Osteocyte (in vitro differentiated cells): ENCODE measurements around the gene RP9. TPM values are rescaled to one million over a fixed set of nuclear protein-coding genes. Genes with fewer than 3 reads are reported as not detected.
A peak's percentile ranks its signal among the peaks of the same experiment; 100 is the strongest.

Source experiments
- DNase-seq: peaks from one replicate; pipeline ENCODE4 v3.0.0; 2021; ENCODE audit warnings: mixed read lengths; ENCODE audit not compliant: unreplicated experiment; ENCODE audit errors: extremely low spot score
- H3K27ac Mint-ChIP-seq: one replicate; pipeline ENCODE4 v1.8.0; 2021; ENCODE audit warnings: mild to moderate bottlenecking, mixed read lengths; ENCODE audit not compliant: unreplicated experiment
- H3K27me3 Mint-ChIP-seq: one replicate; pipeline ENCODE4 v1.8.0; 2021; ENCODE audit warnings: mixed read lengths; ENCODE audit not compliant: unreplicated experiment
- H3K36me3 Mint-ChIP-seq: one replicate; pipeline ENCODE4 v1.8.0; 2021; ENCODE audit warnings: mixed read lengths; ENCODE audit not compliant: unreplicated experiment
- H3K4me1 Mint-ChIP-seq: one replicate; pipeline ENCODE4 v1.8.0; 2021; ENCODE audit warnings: mixed read lengths; ENCODE audit not compliant: unreplicated experiment
- H3K4me3 Mint-ChIP-seq: one replicate; pipeline ENCODE4 v1.8.0; 2021; ENCODE audit warnings: mild to moderate bottlenecking, moderate library complexity, mixed read lengths; ENCODE audit not compliant: unreplicated experiment
- H3K9me3 Mint-ChIP-seq: one replicate; pipeline ENCODE4 v1.8.0; 2021; ENCODE audit warnings: mixed read lengths; ENCODE audit not compliant: unreplicated experiment
- total RNA-seq: library from RNA; stranded (reverse); gene quantifications from 2 replicates; pipeline ENCODE4 v1.2.1, GENCODE V29; 2021
- TF ChIP-seq, protein P1 (sequence below): fragments of 200-600 bp; sonication (generic); IDR thresholded peaks from 2 replicates; pipeline ENCODE4 v1.5.0; 2021; ENCODE audit warnings: antibody characterized with exemption, mild to moderate bottlenecking, moderate library complexity

RP9 gene
- total RNA-seq, 1 donor from 2014 or later, result 18.9 TPM

DNA sequence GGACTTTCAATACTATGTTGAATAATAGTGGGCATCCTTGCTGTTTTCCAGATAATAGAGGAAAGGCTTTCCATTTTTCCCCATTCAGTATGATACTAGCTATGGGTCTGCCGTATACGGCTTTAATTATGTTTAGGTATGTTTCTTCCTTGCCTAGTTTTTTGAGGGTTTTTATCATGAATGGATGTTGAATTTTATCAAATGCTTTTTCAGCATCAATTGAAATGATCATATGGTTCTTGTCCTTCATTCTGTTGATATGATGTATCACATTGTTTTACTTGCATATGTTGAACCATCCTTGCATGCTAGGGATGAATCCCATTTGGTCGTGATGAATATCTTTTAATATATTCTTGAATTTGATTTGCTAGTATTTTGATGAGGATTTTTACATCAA lies 9.2 kb upstream of the RP9 start:
- peaks cover 22% of the 10 kb centered on the region for H3K9me3 Mint-ChIP-seq

DNA sequence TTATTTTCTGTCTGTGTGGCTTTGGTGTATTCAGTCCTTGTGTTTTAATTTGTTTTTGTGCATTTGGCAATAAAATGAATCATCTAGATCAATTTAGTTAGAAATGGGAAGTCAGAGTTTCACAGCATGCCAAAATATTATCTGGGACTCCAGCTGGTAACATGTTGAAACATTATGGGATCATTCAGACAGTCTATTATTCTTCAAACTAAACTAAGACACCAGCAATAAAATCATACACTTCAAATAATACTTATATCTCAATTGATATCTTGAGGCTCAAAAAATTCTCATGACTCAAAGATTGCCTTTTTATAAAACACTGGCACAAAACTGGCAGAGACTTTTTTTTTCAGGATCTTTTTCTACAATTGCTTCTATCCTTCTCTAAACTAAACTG lies 5.8 kb upstream of the RP9 start:
- peaks cover 68% of the 10 kb centered on the region for H3K27me3 Mint-ChIP-seq
- peaks cover 4% of the 10 kb centered on the region for H3K36me3 Mint-ChIP-seq
- H3K4me1 Mint-ChIP-seq, result peaks cover 2% of the 10 kb centered on the region
- no peak overlapping the region for H3K4me3 Mint-ChIP-seq
- no peak for DNase-seq
- H3K27ac Mint-ChIP-seq, result no peak overlapping the region
- TF ChIP-seq, protein P1, sequence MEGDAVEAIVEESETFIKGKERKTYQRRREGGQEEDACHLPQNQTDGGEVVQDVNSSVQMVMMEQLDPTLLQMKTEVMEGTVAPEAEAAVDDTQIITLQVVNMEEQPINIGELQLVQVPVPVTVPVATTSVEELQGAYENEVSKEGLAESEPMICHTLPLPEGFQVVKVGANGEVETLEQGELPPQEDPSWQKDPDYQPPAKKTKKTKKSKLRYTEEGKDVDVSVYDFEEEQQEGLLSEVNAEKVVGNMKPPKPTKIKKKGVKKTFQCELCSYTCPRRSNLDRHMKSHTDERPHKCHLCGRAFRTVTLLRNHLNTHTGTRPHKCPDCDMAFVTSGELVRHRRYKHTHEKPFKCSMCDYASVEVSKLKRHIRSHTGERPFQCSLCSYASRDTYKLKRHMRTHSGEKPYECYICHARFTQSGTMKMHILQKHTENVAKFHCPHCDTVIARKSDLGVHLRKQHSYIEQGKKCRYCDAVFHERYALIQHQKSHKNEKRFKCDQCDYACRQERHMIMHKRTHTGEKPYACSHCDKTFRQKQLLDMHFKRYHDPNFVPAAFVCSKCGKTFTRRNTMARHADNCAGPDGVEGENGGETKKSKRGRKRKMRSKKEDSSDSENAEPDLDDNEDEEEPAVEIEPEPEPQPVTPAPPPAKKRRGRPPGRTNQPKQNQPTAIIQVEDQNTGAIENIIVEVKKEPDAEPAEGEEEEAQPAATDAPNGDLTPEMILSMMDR, result no peak
- peaks cover 16% of the 10 kb centered on the region for H3K9me3 Mint-ChIP-seq

More for the DNA sequence above, 9.2 kb upstream of the RP9 start:
- peaks cover 4% of the 10 kb centered on the region for H3K36me3 Mint-ChIP-seq
- no peak overlapping the region for H3K4me3 Mint-ChIP-seq
- peaks cover 62% of the 10 kb centered on the region for H3K27me3 Mint-ChIP-seq
- no peak overlapping the region for H3K27ac Mint-ChIP-seq
- no peaks in the 10 kb centered on the region for H3K4me1 Mint-ChIP-seq
- TF ChIP-seq, protein P1, result no peak
- DNase-seq, result no peak

DNA sequence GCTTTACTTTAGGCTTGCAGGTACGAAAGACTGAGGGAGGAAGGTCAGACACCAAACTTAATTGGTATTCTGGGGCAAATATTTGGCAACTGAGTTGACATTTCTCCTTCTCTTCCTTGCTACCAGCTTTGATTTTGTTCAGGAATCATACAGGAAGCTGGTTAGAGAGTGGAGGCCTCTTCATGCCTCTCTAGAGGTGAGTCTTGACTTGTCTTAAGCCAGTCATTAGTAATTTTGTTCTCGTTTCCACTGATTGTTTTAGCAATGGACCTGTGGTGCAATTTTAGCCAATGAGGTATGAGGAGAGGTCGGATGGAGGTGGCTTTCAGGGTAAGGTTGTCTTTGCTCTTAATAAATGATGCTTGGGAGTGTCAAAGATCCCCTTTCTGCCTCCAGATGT lies 2.4 kb upstream of the RP9 start:
- no peak for DNase-seq
- no peaks in the 10 kb centered on the region for H3K36me3 Mint-ChIP-seq
- H3K9me3 Mint-ChIP-seq, result no peaks in the 10 kb centered on the region
- H3K27me3 Mint-ChIP-seq, result peaks cover 47% of the 10 kb centered on the region
- H3K4me1 Mint-ChIP-seq, result peaks cover 22% of the 10 kb centered on the region
- no peak overlapping the region for H3K4me3 Mint-ChIP-seq
- no peak overlapping the region for H3K27ac Mint-ChIP-seq
- TF ChIP-seq, protein P1, result no peak

DNA sequence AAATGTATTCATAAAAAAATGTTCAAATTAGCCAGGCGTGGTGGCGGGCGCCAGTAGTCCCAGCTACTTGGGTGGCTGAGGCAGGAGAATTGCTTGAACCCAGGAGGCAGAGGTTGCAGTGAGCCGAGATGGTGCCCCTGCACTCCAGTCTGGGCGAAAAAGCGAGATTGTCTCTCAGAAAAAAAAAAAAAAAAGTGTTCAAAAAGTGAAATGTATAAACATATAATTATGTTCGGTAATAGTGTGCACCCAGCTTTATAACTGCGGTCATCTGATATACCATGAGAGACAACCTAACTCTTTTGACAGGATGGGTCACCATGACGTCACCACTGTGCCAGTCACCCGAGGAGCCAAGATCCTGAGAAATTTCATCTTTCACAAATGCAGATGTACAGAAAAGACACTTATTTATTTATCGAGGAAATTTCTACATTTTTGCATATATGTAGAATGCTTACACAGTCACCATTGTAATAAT lies 594 bp upstream of the RP9 start:
- Mint-ChIP-seq H3K4me3 (peak overlapping the region; percentile 59), H3K36me3 (no peaks in the 10 kb centered on the region), H3K4me1 (peaks cover 29% of the 10 kb centered on the region), H3K27ac (no peak overlapping the region), H3K9me3 (no peaks in the 10 kb centered on the region), H3K27me3 (peaks cover 36% of the 10 kb centered on the region)
- DNase-seq, result no peak
- TF ChIP-seq, protein P1, result no peak

DNA sequence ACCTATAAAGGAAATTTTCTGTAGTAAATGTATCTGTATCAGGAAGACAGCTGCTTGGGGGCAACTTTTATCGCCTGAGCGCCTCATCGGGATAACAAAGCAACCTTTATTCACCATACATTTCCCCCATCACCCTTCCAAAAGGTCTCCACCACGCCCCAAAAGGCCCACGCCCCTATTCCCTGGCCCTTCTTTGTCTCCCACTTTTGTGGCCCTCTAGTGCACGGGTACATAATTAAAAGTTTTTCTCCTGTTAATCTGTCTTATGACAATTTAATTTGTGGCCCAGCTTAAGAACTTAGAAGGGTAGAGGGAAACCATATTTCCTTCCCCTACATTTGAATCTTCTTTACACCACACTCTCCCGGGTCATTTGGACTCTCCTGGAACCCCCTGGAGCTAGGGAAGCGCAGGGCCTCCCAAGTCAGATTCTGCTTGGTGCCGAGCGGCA lies 625 bp downstream of the RP9 start:
- H3K9me3 Mint-ChIP-seq, result no peaks in the 10 kb centered on the region
- peak overlapping the region; percentile 91 for H3K27ac Mint-ChIP-seq
- TF ChIP-seq, protein P1, result no peak
- peaks cover 25% of the 10 kb centered on the region for H3K27me3 Mint-ChIP-seq
- peaks cover 33% of the 10 kb centered on the region for H3K4me1 Mint-ChIP-seq
- peaks cover 1% of the 10 kb centered on the region for H3K36me3 Mint-ChIP-seq
- DNase-seq, result no peak
- H3K4me3 Mint-ChIP-seq, result peak overlapping the region; percentile 90
